Stomach (tissue), 9 donors: ENCODE measurements around the gene THEMIS. TPM values are rescaled to one million over a fixed set of nuclear protein-coding genes. Genes with fewer than 3 reads are reported as not detected.
"Not testable (repeated sequence)": the region's sequence is repeated elsewhere in the genome, so short reads cannot be mapped to it uniquely, and the experiment has no call there.

Experiments used
- DNase-seq, 2 donors: peaks; one replicate each; pipeline versions ENCODE4 v3.0.0 to v3.0.0-alpha.2; 2013 to 2019
- H3K27ac ChIP-seq, 5 donors: fragments of 200-600 bp in 4 of 5; sonication (generic) in 4 of 5; one replicate each; pipeline ENCODE4 v1.5.1; 2013 to 2019; ENCODE audit warnings: mild to moderate bottlenecking in 1 of 5, moderate library complexity in 1 of 5
- H3K27me3 ChIP-seq, 3 donors: fragments of 200-600 bp; sonication (generic); one replicate each; pipeline ENCODE4 v1.5.1; 2017 to 2019; ENCODE audit warnings: mixed run types in 1 of 3
- H3K36me3 ChIP-seq, 4 donors: fragments of 200-600 bp; sonication (generic); 1 replicate in 3 of 4; 2 replicates in 1 of 4; pipeline ENCODE4 v1.5.1; 2016 to 2019
- H3K4me1 ChIP-seq, 4 donors: fragments of 200-600 bp; sonication (generic); one replicate each; pipeline ENCODE4 v1.5.1; 2016 to 2019
- H3K4me3 ChIP-seq, 4 donors: fragments of 200-600 bp; sonication (generic) in 3 of 4; one replicate each; pipeline ENCODE4 v1.5.1; 2016 to 2019; ENCODE audit warnings: mild to moderate bottlenecking in 1 of 4
- H3K9me3 ChIP-seq, 4 donors: fragments of 200-600 bp; sonication (generic); one replicate each; pipeline ENCODE4 v1.5.1; 2016 to 2019
- EP300 ChIP-seq: sonication (generic); formaldehyde crosslinking; IDR thresholded peaks from one replicate; pipeline ENCODE4 v1.6.1; 2017; ENCODE audit warnings: antibody characterized with exemption
- POLR2A ChIP-seq, 4 donors: fragments of 450-650 bp; IDR thresholded peaks; one replicate each; pipeline ENCODE4 v1.6.1; 2016; ENCODE audit warnings: antibody characterized with exemption in 4 of 4, control low read depth in 2 of 4, mild to moderate bottlenecking in 1 of 4, moderate library complexity in 1 of 4
- POLR2AphosphoS5 ChIP-seq, 3 donors: sonication (generic); formaldehyde crosslinking; IDR thresholded peaks; one replicate each; pipeline ENCODE4 v1.6.1; 2016; ENCODE audit warnings: antibody characterized with exemption in 3 of 3
- WGBS, 5 donors: extraction: QIAGEN DNeasy Blood & Tissue Kit in 3 of 5; methylation state at CpG; one replicate each; pipeline versions ENCODE4 v1.1.5 to v1.1.7; 2013 to 2018; 5-methylcytosine and 5-hydroxymethylcytosine counted together
- intact Hi-C: fragments of 100-400 bp; cut with DNase I; formaldehyde crosslinking; loops from one replicate; pipeline ENCODE4 v1.15.1; 2023; ENCODE audit warnings: low total_unique reads
- polyA plus RNA-seq, 3 donors: library from polyadenylated mRNA; stranded (reverse); fragments of 200-250 nt; gene quantifications; one replicate each; pipeline ENCODE4 v1.2.3, GENCODE V29; 2013
- total RNA-seq, 5 donors: library from RNA; depleted of rRNA; stranded (reverse); fragments of >200 nt; gene quantifications; one replicate each; pipeline versions ENCODE4 v1.1.0 to v1.2.3, GENCODE V29; 2014 to 2016
- TF ChIP-seq, protein P1 (sequence below), 7 experiments: fragments of 450-650 bp in 4 of 7; fragments of 200-600 bp in 3 of 7; sonication (generic) in 3 of 7; IDR thresholded peaks; one replicate each; pipeline ENCODE4 v1.5.1; 2016 to 2019; ENCODE audit warnings: antibody characterized with exemption in 7 of 7, control low read depth in 2 of 7, mild to moderate bottlenecking in 1 of 7
- donor health status: healthy with polysubstance abuse.
- donor health status: Bipolar disorder and iron deficiency.
- donor health status: healthy.

Gene THEMIS
- total and polyA plus RNA-seq, 8 donors, result 0.08 to 18.3 (median 0.89) TPM; not detected in 1

- Histone ChIP-seq H3K36me3 (no peaks in the 10 kb centered on the region), H3K9me3 (peaks cover 0 to 12% (median 9%) of the 10 kb centered on the region in 4 donors), H3K4me3 (no peak overlapping the region), H3K4me1 (no peaks in the 10 kb centered on the region), H3K27ac (no peak overlapping the region), H3K27me3 (no peaks in the 10 kb centered on the region)
- no peak for DNase-seq
- intact Hi-C loops, result no loop called here
- TF ChIP-seq EP300 (no peak), POLR2AphosphoS5 (IDR thresholded peaks at IDR 0.05) (no peak), POLR2A (IDR thresholded peaks at IDR 0.05) (no peak)
- TF ChIP-seq, protein P1, sequence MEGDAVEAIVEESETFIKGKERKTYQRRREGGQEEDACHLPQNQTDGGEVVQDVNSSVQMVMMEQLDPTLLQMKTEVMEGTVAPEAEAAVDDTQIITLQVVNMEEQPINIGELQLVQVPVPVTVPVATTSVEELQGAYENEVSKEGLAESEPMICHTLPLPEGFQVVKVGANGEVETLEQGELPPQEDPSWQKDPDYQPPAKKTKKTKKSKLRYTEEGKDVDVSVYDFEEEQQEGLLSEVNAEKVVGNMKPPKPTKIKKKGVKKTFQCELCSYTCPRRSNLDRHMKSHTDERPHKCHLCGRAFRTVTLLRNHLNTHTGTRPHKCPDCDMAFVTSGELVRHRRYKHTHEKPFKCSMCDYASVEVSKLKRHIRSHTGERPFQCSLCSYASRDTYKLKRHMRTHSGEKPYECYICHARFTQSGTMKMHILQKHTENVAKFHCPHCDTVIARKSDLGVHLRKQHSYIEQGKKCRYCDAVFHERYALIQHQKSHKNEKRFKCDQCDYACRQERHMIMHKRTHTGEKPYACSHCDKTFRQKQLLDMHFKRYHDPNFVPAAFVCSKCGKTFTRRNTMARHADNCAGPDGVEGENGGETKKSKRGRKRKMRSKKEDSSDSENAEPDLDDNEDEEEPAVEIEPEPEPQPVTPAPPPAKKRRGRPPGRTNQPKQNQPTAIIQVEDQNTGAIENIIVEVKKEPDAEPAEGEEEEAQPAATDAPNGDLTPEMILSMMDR (IDR thresholded peaks at IDR 0.05), result no peak
- WGBS, 5 donors, result 78 to 87% (median 84%) methylated on average over 5 of the region's 5 CpGs
Observed at GRCh38 chr6:127932708-127933107, 31.9 kb upstream of the THEMIS start.

- H3K27ac ChIP-seq, DNase-seq, intact Hi-C loops, H3K4me3 ChIP-seq, H3K27me3 ChIP-seq, H3K36me3 ChIP-seq, H3K4me1 ChIP-seq: not testable (repeated sequence)
- H3K9me3 ChIP-seq, result peaks cover 4 to 24% (median 11%) of the 10 kb centered on the region in 4 donors
- WGBS, 5 donors, result 75 to 93% (median 92%) methylated on average over 9 to 10 of the region's 10 CpGs
Observed at GRCh38 chr6:127926441-127926840, 25.6 kb upstream of the THEMIS start.

DNA sequence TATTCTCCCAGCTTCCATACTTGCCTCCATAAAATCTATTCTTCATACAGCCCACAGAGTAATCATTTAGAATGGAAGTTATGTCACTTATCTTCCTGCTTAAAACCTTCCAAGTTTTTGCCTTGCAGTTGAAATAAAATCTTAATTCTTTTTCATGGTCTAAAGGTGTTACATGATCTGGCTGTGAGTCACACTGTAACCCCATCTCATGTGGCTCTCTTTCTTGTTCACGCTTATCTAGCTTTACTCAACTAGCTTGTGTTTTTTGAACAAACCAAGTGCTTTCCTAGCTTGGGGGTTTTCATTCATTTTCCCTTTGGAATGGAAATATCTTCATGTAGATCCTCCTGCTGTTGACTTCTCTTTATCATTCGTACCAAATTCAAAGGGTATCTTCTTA is 23.6 kb upstream of the THEMIS start:
- 81 to 95% (median 90%) methylated on average over 2 of the region's 2 CpGs for WGBS, 5 donors
- TF ChIP-seq POLR2A (IDR thresholded peaks at IDR 0.05) (no peak), POLR2AphosphoS5 (IDR thresholded peaks at IDR 0.05) (no peak), EP300 (no peak)
- TF ChIP-seq, protein P1 (IDR thresholded peaks at IDR 0.05), result no peak
- Histone ChIP-seq H3K9me3 (peaks cover 4 to 24% (median 11%) of the 10 kb centered on the region in 4 donors), H3K4me1 (no peaks in the 10 kb centered on the region), H3K27ac (no peak overlapping the region), H3K4me3 (no peak overlapping the region), H3K36me3 (no peaks in the 10 kb centered on the region), H3K27me3 (no peaks in the 10 kb centered on the region)
- no peak for DNase-seq
- intact Hi-C loops, result no loop called here

DNA sequence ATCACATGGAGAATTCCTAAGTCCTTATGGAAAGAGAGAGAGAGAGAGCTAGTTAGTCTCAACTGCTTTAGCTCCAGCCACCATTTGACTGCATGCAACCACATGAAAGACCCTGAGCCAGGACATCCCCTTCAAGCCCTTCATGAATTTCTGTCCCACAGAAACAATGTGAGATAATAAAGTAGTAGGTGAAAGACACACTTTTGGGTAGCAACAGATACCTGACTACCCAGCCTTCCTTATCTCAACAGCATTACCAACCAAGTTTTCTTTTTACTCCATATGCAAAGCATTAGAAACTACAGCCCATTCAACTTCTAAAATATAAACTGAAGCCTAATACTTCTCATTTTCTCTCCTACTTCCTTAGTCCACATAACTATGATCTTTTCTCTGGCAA is 23.2 kb upstream of the THEMIS start:
- Histone ChIP-seq H3K27ac (no peak overlapping the region), H3K4me3 (no peak overlapping the region), H3K9me3 (peaks cover 4 to 24% (median 11%) of the 10 kb centered on the region in 4 donors), H3K27me3 (no peaks in the 10 kb centered on the region), H3K36me3 (no peaks in the 10 kb centered on the region), H3K4me1 (no peaks in the 10 kb centered on the region)
- intact Hi-C loops, result no loop called here
- no peak for DNase-seq
- no peak for TF ChIP-seq EP300
- TF ChIP-seq, protein P1 (IDR thresholded peaks at IDR 0.05), result no peak
- TF ChIP-seq POLR2AphosphoS5 (IDR thresholded peaks at IDR 0.05), result no peak
- no peak for TF ChIP-seq POLR2A (IDR thresholded peaks at IDR 0.05)

DNA sequence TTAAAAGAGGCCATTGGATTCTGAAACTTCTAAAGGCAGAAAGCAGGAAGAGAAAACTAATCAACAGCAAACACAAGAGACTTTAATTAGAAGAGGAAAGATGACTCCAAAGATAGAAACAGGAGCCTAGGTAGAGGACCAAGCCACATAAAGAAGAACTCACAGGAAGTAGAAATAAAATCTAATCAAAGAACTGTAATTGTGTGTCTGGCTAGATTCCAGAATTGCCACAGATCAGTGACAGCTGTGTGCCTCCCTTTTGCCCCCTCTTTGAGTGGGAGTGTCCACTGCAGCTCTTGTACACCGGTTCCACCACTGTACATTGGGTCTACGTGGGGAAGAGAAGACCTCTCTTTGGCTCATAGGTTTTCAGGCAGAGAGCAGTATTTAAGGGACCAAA is 22.3 kb upstream of the THEMIS start:
- no peak overlapping the region for H3K27ac ChIP-seq
- H3K36me3 ChIP-seq, result no peaks in the 10 kb centered on the region
- no peak for TF ChIP-seq POLR2AphosphoS5 (IDR thresholded peaks at IDR 0.05)
- no peak for TF ChIP-seq POLR2A (IDR thresholded peaks at IDR 0.05)
- TF ChIP-seq EP300, result no peak
- TF ChIP-seq, protein P1 (IDR thresholded peaks at IDR 0.05), result no peak
- no peak for DNase-seq
- WGBS, 5 donors, result 81 to 84% (median 84%) methylated on average over 2 of the region's 2 CpGs
- no peak overlapping the region for H3K4me3 ChIP-seq
- intact Hi-C loops, result no loop called here
- H3K9me3 ChIP-seq, result peaks cover 4 to 24% (median 11%) of the 10 kb centered on the region in 4 donors
- no peaks in the 10 kb centered on the region for H3K4me1 ChIP-seq
- no peaks in the 10 kb centered on the region for H3K27me3 ChIP-seq
